GM12878 (cell line): ENCODE data around the gene COL26A1.

Experiments used
- ATF7 ChIP-seq: fragments of 450-650 bp; IDR thresholded peaks from 2 replicates; pipeline ENCODE4 v1.6.1; 2016; ENCODE audit warnings: low read depth, mild to moderate bottlenecking
- FOXM1 ChIP-seq: IDR thresholded peaks from 2 replicates; pipeline ENCODE4 v1.6.1; 2012; ENCODE audit warnings: low read depth, mild to moderate bottlenecking, inconsistent platforms, low read length, moderate library complexity
- POLR2A ChIP-seq: IDR thresholded peaks from 2 replicates; pipeline ENCODE4 v1.6.1; 2011; ENCODE audit warnings: low read depth, mild to moderate bottlenecking, low read length

DNA sequence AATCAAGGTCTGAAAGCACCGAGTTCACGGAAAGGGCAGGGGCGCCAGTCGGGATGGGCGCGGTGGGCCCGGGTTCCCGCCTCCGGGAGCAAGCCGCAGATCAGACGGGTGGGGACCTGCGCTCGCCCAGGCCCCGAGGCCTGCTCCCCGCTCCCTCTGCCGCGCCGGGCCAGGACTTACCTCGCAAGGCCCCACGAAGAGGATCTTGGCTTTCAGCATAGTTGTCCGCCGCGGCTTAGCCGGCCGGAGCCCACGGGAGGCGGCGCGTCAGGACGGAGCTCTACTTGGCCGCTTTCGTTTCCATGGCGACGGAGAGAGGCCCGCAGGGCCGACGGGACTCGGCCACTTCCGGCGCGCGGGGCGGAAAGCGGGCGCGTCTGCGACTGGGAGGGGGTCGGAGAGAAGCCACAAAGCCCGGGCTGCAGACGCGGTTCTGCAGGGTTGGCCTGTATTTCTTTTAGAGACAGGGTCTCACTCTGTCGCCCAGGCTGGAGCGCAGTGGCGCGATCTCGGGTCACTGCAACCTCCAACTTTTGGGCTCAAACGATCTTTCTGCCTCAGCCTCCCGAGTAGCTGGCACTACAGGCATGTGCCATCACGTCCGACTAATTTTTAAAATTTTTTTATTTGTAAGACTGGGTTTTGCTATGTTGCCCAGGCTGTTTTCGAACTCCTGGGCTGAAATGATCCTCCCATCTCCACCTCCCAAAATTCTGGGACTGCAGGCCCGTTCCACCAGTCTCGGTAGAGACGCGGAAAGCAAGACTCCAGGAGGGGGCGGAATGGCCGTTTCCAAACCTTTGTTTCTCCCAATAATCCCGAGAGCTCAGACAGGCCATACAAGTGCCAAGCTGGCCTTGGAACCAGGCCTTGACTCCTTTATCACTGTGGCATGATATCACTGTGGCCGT lies 40.9 kb upstream of the COL26A1 start, which contains the start of gene IFT22:
- peak; percentile 82 for TF ChIP-seq POLR2A
- no peak for TF ChIP-seq FOXM1
- TF ChIP-seq ATF7, result no peak
